Ishikawa (cell line): ENCODE results near the gene ZFP91.

ENCODE experiments used
- CEBPB ChIP-seq: IDR thresholded peaks from 2 replicates; pipeline ENCODE4 v1.6.1; 2012
- CREB1 ChIP-seq: IDR thresholded peaks from 2 replicates; pipeline ENCODE4 v1.6.1; 2012; ENCODE audit warnings: low read depth
- EGR1 ChIP-seq: IDR thresholded peaks from 2 replicates; pipeline ENCODE4 v1.6.1; 2012
- EP300 ChIP-seq: IDR thresholded peaks from 2 replicates; pipeline ENCODE4 v1.6.1; 2012; ENCODE audit warnings: borderline replicate concordance
- FOXM1 ChIP-seq: IDR thresholded peaks from 2 replicates; pipeline ENCODE4 v1.6.1; 2012; ENCODE audit warnings: low read depth, borderline replicate concordance
- MAX ChIP-seq: IDR thresholded peaks from 2 replicates; pipeline ENCODE4 v1.6.1; 2012
- NFIC ChIP-seq: IDR thresholded peaks from 2 replicates; pipeline ENCODE4 v1.6.1; 2012
- RAD21 ChIP-seq: IDR thresholded peaks from 2 replicates; pipeline ENCODE4 v1.6.1; 2012; ENCODE audit warnings: low read depth
- TAF1 ChIP-seq: IDR thresholded peaks from 2 replicates; pipeline ENCODE4 v1.6.1; 2012; ENCODE audit warnings: low read depth, mild to moderate bottlenecking
- TCF12 ChIP-seq: IDR thresholded peaks from 2 replicates; pipeline ENCODE4 v1.6.1; 2012; ENCODE audit warnings: low read depth
- TEAD4 ChIP-seq: IDR thresholded peaks from 2 replicates; pipeline ENCODE4 v1.6.1; 2012
- YY1 ChIP-seq: IDR thresholded peaks from 2 replicates; pipeline ENCODE4 v1.6.1; 2012; ENCODE audit warnings: low read depth
- ZBTB7A ChIP-seq: IDR thresholded peaks from 2 replicates; pipeline ENCODE4 v1.6.1; 2012; ENCODE audit warnings: low read depth
- TF ChIP-seq, protein P1 (sequence below): IDR thresholded peaks from 2 replicates; pipeline ENCODE4 v1.6.1; 2012
- TF ChIP-seq, protein P2 (sequence below): IDR thresholded peaks from 2 replicates; pipeline ENCODE4 v1.6.1; 2012; ENCODE audit warnings: low read depth, mild to moderate bottlenecking

ZFP91 gene

GRCh38 chr11:58659910-58660570, 81.2 kb downstream of the ZFP91 start:
- TF ChIP-seq CEBPB (no peak), YY1 (no peak), ZBTB7A (no peak), EP300 (no peak), CREB1 (no peak), MAX (no peak), NFIC (no peak), FOXM1 (no peak), RAD21 (no peak), EGR1 (no peak), TAF1 (no peak), TEAD4 (no peak), TCF12 (no peak)
- TF ChIP-seq, protein P1, sequence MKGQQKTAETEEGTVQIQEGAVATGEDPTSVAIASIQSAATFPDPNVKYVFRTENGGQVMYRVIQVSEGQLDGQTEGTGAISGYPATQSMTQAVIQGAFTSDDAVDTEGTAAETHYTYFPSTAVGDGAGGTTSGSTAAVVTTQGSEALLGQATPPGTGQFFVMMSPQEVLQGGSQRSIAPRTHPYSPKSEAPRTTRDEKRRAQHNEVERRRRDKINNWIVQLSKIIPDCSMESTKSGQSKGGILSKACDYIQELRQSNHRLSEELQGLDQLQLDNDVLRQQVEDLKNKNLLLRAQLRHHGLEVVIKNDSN, result no peak
- TF ChIP-seq, protein P2, sequence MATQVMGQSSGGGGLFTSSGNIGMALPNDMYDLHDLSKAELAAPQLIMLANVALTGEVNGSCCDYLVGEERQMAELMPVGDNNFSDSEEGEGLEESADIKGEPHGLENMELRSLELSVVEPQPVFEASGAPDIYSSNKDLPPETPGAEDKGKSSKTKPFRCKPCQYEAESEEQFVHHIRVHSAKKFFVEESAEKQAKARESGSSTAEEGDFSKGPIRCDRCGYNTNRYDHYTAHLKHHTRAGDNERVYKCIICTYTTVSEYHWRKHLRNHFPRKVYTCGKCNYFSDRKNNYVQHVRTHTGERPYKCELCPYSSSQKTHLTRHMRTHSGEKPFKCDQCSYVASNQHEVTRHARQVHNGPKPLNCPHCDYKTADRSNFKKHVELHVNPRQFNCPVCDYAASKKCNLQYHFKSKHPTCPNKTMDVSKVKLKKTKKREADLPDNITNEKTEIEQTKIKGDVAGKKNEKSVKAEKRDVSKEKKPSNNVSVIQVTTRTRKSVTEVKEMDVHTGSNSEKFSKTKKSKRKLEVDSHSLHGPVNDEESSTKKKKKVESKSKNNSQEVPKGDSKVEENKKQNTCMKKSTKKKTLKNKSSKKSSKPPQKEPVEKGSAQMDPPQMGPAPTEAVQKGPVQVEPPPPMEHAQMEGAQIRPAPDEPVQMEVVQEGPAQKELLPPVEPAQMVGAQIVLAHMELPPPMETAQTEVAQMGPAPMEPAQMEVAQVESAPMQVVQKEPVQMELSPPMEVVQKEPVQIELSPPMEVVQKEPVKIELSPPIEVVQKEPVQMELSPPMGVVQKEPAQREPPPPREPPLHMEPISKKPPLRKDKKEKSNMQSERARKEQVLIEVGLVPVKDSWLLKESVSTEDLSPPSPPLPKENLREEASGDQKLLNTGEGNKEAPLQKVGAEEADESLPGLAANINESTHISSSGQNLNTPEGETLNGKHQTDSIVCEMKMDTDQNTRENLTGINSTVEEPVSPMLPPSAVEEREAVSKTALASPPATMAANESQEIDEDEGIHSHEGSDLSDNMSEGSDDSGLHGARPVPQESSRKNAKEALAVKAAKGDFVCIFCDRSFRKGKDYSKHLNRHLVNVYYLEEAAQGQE, result no peak
